NCI-H510A treated with DMSO at 0.1 percent for 48 hours (cell line): ENCODE data around the gene CLNK.
A peak's percentile ranks its signal among the peaks of the same experiment; 100 is the strongest.

Experiments used
- DNase-seq: peaks from one replicate; lab custom pipeline; 2025; lab: John Stamatoyannopoulos, UW

The CLNK gene

DNA sequence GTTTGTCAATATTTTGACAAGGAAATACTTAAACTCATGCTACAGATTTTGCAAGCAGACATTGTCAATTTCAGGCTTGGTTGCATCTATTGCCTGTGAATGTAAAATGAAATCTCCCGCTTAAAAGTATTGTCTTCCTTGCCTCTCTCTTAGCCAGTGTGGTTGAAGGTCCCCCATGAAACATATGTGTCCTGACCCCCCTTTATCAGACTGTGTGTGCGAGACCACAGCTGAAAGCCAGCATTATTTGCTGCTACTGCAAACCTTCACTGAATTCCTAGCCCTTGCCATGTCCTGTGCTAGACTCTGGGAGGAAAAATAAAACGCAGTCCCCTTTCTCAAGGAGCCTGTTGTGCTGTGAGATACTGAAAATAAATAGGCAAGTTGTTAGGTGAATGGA lies 16.6 kb upstream of the CLNK start:
- no peak for DNase-seq

- DNase-seq: no peak
Measured at GRCh38 chr4:10698172-10698571, 13.6 kb upstream of the CLNK start.

GRCh38 chr4:10697086-10697485 lies 12.5 kb upstream of the CLNK start:
- peak; percentile 69 for DNase-seq

GRCh38 chr4:10696253-10696652 lies 11.7 kb upstream of the CLNK start:
- no peak for DNase-seq

DNA sequence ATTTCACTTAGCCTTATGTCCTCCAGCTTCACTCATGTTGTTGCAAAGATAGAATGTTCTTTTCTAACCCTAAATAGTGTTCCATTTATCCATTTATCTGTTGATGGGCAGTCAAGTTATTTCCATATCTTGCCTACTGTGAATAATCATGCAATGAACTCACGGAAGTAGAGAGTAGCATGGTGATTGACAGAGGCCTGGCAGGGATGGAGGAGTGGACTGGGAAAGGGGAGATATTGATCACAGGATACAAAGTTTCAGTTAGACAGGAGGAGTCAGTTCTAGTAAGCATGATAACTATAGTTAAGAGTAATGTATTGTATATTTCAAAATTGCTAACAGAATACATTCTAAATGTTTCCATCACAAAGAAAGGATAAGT lies 10.3 kb upstream of the CLNK start:
- DNase-seq: no peak

- DNase-seq: peak; percentile 61
Measured at GRCh38 chr4:10694151-10694827, 9.7 kb upstream of the CLNK start.

GRCh38 chr4:10691651-10692050 lies 7.1 kb upstream of the CLNK start:
- no peak for DNase-seq

GRCh38 chr4:10690185-10690907 lies 5.8 kb upstream of the CLNK start:
- DNase-seq: peak; percentile 18

- no peak for DNase-seq
Measured at GRCh38 chr4:10688846-10689245, 4.3 kb upstream of the CLNK start.

DNA sequence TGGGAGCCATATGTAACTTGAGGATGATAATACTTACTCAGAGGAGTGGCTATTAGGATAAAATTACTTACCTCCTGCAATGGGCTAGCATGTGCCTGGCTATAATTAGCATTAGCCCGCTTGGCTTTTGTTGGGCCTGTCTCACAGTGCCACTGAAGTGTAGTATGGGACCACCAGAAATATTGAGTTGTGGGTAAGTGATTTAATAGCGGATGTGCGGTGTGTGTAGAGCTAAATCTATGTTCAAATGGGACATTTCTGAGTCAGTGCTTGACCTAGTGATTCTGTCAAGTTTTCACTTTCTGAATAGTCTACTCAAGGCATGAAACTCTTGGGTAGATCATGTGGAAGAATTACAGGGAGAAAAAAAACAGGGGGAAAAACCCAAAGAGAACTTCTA lies 3.5 kb upstream of the CLNK start:
- DNase-seq: no peak

- no peak for DNase-seq
Measured at GRCh38 chr4:10687526-10687925, 3.0 kb upstream of the CLNK start.

GRCh38 chr4:10682397-10682796 lies 2.2 kb downstream of the CLNK start:
- DNase-seq: no peak

- DNase-seq: no peak
Measured at GRCh38 chr4:10677796-10678497, 6.6 kb downstream of the CLNK start.

DNA sequence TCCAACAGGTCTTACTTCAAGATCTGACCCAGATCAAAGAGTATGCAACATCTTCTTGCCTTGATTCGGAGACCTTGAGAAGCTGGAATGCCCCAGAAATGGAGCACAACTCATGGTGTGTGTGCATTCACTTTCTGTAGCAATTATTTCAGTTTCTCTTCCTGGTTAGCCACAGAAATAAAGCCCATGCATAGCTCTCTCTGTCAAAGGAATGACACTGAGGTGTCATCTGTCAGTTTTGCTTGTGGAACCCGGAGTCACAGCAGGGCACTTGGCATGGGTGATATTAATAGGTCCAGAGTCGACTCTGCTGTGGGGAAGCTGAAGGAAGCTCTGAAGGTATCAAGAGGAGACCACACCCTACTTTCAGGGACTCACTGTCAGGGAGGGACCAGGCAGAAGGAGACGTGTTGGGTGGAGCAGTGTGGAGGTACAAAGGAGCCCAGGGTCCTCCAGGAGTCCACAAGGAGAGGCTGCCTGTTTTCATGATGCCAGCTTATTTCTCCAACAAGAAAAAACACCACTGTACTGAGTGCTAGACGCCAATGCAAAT lies 10.7 kb downstream of the CLNK start:
- DNase-seq: no peak

- DNase-seq: no peak
Measured at GRCh38 chr4:10672379-10672778, 12.2 kb downstream of the CLNK start.

DNA sequence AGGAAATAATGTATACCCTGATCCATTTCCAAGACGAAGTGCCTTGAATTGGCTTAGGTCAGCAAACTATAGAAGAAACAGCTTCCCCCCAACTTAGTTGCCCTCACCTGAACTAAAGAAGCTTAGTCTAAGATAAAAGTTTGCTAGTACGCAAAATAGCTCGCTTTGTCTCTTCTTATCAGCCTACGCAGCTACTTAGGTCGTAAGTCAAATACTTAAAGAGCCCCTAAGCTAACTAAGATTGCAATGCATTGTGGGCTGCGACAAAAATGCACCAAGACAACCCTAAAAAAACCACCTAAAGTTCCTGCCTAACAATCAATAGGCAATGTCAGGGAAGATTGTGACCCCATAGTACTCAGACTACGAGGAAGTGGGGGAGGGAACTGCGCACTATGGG lies 12.8 kb downstream of the CLNK start:
- DNase-seq: no peak

DNA sequence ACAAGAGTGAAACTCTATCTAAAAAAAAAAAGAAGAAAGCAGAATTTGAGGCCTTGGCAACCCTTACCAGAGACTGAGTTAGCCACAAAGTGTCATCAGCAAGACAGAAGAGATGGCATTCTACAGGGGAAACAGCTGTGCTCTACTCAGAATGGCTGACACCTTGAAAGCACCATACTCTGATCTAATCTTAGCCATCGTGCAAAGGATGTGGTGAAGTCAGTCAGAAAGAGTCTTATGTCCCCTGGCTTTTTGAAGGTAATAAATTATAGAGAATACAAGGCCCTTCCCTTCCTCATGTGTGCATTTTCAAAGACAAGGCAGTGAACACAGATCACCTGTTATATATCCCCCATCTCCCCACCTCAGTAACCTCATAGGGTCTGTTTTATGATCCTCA lies 13.2 kb downstream of the CLNK start:
- DNase-seq: no peak

DNA sequence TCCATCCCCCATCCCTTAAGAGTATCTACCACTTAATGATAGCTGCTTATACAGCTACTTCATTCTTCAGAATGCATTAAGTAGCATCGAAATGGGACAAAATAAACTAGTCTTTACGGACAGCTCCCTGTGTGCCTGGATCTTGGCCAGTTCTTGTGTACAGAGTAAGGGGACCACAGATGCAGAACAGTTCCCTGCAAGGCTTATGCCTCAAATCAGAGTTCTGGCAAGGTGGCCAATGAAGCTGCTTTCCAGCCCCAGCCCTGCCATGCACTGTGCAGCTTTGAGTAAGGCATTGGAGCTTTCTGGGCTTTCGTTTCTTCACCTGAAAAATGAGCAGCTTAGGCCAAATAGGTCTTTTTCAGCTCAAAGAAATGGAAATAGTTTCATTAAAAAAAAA lies 14.2 kb downstream of the CLNK start:
- no peak for DNase-seq

- DNase-seq: peak; percentile 55
Measured at GRCh38 chr4:10667701-10668326, 16.8 kb downstream of the CLNK start.

GRCh38 chr4:10666616-10667015 lies 18.0 kb downstream of the CLNK start:
- no peak for DNase-seq

DNA sequence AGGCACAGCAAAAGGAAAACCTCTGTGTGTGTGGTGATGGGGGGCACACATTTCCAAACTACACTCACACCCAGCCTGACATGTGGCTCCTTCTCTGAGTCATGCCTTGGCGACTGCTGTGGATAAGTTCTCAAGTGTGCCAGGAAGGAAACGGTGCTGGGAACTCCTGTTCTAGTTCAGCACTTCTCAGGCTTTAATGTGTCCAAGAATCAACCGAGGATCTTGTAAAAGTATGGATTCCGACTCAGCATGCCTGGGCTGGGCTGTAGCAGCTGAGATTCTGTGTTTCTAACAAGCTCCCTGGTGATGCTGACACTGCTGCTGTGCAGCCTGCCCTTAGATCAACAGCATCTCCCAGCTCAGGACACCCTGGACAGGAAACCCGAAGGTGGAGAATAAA lies 20.2 kb downstream of the CLNK start:
- DNase-seq: no peak

GRCh38 chr4:10662937-10663336 lies 21.6 kb downstream of the CLNK start:
- DNase-seq: no peak

- no peak for DNase-seq
Measured at GRCh38 chr4:10661047-10661446, 23.5 kb downstream of the CLNK start.
